ENCODE results near the gene MMP28.
A peak's percentile ranks its signal among the peaks of the same experiment; 100 is the strongest.

MMP28 gene, protein sequence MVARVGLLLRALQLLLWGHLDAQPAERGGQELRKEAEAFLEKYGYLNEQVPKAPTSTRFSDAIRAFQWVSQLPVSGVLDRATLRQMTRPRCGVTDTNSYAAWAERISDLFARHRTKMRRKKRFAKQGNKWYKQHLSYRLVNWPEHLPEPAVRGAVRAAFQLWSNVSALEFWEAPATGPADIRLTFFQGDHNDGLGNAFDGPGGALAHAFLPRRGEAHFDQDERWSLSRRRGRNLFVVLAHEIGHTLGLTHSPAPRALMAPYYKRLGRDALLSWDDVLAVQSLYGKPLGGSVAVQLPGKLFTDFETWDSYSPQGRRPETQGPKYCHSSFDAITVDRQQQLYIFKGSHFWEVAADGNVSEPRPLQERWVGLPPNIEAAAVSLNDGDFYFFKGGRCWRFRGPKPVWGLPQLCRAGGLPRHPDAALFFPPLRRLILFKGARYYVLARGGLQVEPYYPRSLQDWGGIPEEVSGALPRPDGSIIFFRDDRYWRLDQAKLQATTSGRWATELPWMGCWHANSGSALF

DNA sequence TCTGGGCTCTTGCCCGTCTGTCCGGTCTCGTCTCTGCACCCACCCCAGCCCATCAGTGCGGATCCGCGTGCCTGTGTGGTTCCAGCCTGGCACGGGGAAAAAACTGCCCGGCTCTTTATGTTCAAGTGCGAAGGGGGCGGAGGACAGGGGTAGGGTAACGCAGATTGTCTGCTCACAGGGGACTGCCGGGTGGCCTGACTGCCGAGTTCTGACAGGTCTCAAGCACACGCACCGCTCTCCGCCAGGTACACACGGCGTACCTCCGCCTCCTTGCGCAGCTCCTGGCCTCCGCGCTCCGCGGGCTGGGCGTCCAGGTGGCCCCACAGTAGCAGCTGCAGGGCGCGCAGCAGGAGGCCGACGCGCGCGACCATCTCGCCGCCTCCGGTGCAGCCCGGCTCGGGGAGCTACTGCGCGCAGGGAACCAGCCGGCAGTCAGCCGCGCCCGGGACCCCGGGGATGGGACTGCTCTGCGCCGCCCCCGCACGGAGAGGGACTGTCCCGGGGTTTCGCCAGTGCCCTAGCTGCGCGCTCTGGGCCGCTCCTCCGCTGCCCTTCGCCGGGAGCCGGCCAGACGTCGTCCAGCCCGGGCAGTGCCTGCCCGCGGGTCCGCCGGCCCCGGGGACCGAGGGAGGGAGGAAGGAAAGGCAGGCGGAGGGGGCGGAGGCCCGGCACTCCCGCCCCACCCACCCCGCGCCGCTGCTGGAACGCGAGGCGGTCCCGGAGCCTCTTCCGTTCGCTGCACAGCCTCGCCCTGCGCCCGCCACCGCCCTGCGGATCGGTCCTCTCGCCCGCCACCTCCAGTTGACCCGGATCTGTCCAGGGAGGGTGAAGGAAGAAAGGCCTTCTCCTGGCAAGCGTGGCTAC, at the start of gene MMP28:
MMP28 (minus strand) TSS at position 635 of the 864 bp plus-strand sequence; CDS start at position 371, 264 bp downstream.
- DNase-seq, result peak; percentile 41

DNA sequence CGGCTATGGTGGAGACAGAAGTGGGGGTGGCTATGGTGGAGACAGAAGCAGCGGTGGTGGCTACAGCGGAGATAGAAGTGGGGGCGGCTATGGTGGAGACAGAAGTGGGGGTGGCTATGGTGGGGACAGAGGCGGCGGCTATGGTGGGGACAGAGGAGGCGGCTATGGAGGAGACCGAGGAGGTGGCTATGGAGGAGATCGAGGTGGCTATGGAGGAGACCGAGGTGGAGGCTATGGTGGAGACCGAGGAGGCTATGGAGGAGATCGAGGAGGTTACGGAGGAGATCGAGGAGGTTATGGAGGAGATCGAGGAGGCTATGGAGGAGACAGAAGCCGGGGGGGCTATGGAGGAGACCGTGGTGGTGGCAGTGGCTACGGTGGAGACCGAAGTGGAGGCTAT, 49.1 kb upstream of the MMP28 start:
- DNase-seq, result no peak

DNA sequence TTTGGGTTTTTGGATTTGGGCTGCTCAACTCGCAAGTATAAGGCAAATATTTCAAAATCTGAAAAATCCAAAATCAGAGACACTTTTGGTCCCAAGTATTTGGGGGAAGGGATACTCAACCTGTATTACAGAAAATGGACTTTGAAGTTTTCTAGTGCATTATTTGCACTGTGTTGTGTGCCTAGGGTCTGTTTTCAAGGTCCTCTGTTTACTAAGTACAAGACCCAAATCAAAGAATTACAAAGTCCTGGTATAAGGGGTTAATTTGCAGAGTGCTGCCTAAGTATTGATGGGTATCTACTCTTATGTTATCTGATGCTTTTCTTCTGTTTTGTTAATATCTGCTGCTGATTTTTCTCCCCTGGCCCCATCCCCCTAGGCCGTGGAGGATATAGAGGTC, 48.3 kb upstream of the MMP28 start:
- no peak for DNase-seq

DNA sequence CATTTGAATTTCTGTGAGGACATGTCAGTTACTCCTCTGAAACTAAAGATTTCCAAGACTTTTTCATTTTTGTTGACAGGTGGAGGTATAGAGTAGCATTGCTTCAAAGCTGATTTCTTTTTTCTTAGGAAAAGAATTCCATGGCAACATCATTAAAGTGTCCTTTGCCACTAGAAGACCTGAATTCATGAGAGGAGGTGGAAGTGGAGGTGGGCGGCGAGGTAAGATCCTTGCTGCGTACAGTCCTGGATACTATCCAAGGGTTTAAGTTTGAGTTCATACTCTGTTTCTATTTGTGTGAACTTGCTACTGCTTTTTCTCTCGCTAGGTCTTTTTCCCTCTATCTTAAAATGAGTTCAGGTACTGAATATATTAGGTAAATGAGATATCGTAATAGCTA, 46.8 kb upstream of the MMP28 start:
- no peak for DNase-seq

DNA sequence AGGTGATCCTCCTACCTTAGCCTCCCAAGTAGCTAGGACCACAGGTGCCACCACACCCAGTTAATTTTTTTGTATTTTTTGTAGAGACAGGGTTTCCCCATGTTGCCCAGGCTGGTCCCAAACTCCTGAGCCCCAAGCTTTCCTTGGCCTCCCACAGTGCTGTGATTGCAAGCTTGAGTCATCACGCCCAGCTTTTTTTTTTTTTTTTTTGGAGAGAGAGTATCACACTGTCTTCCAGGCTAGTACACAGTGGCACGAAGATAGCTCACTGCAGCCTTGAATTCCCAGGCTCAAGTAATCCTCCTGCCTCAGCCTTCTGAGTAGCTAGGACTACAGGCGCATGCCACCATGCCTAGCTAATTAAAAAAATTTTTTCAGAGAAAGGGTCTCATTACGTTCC, 46.1 kb upstream of the MMP28 start:
- no peak for DNase-seq

DNA sequence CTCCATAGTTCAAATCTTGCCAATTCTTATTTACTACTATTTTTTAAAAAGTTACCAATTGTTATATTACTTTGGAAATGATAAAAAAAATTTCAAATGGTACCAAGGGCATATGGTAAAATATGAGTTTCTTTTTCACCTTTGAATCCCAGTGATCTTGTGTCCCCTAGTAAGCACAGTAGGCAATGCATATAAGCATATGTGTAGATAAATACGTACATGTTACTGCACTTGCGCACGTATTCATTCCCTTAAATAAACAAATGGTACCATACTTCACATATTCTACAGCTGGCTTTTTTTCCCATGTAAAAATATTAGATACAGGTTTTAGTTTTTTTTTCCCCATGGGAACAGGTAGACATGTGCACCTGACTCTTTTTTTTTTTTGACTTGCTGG, 45.7 kb upstream of the MMP28 start:
- no peak for DNase-seq

DNA sequence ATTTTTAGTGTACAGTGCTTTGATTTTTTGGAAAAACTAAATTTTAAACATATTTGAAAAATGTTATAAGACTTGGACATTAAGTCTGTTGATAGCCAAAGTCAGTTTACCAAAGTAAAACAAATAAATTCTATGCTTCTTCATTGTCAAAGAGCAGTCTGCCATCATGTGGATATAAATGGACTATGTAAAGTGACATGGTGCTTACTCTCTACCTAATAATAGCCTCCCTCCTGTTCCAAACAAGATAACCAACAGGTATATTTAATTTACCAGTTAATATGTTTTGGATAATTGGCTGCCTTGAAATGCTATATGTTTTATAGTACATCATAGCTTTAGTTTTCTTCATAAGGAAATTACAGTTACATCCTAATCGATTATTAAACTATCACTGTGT, 29.8 kb upstream of the MMP28 start:
- no peak for DNase-seq

DNA sequence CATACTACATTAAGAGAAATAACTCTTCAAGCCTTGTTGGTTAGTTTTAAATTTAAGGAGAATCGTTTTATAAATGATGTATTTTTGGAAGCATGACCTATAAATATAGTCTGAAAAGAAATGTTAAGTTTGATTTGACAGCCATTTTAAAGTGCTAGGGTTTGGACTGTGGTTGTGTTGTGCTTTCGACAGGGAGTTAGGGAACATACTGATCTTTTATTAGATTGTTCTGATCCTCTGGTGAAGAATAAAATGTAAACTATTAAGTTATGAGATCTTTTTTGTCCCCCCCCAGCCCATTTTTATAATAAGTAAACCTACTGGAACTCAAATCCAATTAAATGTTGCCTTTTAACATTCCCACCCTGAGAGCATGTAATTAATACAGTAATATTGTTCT, 25.9 kb upstream of the MMP28 start:
- no peak for DNase-seq

DNA sequence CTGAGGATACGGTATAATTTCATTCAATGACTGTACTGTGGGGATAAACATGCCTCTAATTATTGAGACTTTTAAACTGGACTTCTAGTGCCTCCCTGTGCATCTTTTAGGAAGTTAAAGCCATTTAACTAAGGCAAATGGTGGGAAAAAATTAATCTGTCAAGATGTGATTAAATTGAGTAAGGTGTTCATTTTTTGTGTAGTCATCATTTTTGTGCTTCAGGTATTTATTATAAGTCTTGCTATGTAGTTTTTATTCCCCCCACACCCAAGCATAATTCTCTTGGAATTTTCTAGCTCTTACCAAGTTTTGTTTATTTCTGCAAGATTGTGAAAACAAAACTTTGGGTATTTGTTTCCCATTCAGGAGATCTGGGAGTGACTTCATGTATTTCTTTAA, 24.0 kb upstream of the MMP28 start:
- no peak for DNase-seq

DNA sequence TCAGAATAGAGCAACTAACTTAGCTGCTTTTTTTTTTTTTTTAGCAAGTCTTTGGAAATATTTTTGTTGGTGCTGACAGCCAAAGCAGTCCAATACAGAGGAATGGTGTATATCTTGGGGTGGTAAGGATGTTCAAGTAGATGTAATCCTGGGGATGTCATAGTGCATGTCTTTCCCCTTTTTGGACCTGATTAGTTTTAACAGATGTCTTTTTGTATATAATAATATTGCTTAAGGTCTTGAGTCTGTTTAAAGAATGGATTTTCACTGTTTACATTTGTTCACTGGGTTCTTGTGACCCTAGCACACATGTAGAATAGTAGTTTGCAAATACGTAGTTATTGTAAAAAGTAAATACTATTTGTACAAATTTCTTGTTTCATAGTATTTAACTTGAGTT, 21.8 kb upstream of the MMP28 start:
- no peak for DNase-seq

DNA sequence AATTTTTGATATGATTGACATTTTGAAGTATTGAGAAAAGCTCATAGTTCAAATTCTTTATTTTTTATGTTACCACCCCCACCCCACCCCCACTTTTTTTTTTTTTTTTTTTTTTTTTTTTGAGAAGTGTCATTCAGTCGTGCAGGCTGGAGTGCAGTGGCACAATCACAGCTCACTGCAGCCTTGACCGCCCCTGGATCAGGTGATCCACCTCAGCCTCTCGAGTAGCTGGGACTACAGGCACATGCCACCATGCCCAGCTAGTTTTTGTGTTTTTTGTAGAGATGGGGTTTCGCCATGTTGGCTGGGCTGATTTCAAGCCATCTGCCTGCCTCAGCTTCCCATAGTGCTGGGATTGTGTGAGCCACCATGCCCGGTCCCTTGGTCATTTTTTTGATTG, 21.3 kb upstream of the MMP28 start:
- no peak for DNase-seq

DNA sequence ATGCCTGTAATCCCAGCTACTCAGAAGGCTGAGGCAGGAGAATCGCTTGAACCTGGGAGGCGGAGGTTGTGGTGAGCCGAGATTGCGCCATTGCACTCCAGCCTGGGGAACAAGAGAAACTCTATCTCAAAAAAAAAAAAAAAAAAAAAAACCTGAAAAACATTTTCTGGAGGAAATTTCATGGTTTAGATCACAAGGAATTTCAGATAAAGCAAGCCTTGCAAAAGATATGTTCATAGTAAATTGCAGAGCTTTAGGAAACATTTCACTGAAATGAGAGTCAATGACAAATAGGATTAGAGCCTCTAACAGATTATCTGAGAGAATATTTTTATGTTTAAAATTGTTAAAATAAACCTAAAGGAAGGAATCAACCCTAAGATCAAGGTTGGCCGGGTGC, 17.0 kb upstream of the MMP28 start:
- DNase-seq, result no peak

DNA sequence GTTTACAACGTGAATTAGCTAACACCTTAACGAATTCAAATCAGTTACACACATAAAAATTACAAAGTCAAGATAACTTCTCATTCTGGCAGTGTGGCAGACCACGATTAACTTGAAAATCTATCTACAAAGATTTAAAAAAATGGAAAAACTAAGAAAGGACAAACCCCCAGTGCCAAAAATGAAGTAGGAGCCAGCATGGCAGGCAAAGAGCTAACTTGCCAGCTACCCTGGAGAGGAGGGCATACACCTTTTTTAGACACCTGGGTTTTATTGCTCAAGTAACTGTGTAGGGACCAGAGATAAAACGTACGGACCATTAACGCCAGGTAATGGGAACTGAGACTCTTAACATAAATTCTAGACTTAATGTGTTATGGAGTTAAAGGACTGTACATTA, 16.3 kb upstream of the MMP28 start:
- DNase-seq, result no peak

DNA sequence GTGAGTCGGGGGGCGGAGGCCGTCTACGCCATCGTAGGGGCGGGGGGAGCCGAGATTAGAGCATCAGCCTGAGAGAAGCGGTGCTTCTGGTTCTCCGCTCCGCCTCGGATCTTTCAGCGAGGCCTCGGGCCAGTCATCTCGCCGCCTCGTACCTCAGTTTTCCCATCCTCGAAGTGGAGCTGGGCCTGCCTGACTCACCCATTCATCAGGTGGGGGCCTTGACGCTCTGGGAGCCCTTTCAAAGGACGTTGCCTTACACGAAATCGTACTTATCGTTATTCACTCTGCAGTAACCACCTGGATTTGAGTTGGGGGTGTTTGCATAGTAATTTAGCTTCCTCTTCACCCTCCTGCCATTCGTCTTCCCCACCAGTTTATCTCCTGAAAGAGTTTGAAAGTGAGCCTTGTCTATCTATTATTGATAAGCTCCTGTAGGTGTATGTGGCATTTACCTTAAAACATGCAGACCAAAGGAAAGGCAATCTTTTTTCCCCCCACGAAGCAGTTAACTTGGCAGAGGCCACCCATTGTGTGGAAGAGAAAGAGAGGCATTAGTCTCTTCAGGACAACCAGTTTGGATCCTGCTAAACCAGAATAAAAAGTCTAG, 14.5 kb upstream of the MMP28 start:
- DNase-seq, result no peak

DNA sequence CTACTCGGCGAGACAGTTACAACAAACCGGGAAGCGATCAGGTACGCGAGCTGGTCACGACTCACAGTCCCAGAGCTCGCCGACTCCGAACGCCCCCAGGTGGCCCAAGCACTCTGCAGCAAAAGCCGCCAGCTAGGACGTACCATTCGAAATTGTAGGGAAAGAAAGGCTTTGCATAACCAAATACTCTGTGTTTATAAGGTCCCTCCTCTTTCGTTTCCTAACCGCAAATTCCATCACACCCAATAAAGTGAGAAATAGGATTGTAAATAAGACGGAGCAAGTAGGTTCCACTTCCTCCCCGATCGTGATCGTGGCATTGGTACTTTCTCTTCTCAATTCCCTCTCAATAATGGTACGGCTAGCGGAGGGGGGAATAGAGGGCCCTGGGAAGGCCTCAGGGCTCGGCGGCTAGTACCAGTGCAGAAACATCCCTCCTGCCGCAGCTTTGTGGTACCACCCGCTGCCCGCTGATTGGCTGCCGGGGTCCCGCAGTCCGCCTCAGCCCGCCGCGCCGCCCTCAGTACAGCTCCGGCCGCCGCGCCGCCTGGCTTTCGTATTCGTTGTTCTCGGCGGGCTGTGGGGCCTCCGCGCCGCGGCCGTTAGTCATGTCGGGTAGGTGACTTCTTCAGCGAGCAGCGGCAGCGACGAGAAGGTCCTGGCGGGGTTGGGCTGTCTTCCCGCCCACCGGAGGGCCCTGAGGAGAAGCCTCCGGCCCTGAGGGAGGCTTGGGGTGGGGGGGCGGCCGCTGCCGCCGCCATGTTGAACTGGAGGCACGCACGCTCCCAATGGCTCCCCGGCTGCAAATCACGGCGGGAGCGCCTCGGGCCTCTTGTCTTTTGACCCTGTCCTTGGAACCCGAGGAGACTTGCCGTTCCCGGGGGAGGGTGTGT, 13.8 kb upstream of the MMP28 start, which contains the start of gene TAF15:
TAF15 (plus strand) TSS at position 523 of the 893 bp plus-strand sequence; CDS start at position 609, 86 bp downstream.
- peak; percentile 98 for DNase-seq

DNA sequence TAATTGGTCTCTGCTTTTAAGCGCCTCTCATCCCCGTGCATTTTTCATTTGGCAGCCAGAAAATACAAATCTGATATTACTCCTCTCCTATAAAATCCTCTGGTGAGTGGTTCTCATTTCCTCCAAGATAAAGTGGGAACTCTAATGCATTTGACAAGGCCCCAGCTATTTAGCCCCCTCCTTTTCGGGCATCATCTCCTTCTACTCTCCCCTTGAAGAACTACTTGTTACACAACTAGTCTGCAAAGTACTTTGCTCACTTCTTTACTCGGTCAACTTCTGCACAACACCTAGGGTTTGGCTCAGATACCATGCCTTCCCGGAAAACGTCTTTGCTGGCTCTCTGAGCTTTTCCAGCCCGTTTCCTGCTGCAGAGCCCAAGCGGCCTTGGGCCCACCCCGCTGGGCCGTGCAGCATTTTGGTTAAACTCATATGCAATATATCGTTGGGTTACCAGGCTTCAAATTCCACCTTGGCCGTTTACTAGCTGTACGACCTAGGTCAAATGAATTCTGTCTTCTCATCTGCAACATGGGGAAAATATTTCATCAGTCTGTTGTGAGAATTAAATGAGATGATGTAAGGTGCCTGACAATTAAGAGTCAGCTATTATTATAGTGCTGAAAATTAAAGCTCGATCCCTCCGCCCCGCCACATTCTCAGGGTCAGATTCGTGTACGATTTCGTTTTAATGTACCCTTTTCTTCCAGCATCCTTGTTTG, 13.0 kb upstream of the MMP28 start:
- DNase-seq, result no peak

DNA sequence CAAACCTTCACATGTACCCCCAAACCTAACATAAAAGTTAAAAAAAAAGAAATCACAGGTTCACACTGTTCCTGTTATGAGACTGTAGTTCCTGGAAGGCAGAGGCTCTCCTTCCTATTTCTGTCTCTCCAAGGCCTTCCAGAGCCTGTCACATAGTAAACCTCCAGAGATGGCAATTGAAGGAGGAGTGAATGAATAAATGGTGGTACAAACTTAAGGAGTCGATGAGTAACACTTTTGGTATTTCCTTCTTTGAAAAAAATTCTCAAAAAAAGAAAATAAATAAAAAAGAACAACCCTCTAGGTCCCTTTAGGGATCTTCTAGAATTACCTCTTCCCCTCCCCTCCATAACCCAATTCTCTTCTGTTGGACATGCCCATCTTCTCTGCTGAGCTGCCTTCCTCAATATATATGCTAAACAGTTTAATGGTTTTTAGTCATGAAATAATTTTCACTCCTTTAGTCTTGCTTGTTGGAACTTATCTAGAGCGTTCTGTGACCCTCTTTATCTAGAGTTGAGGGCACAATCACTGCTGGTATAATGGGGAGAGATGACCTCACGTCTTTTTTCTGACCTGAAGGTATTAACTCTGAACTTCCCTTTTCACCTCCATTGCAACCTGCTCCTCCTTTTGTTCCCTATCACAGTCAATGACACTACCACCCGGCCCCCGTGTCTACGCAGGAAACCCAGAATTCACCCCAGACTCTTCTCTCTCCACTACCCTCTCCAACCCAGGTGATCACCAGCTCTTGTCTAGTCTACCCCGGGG, 12.1 kb upstream of the MMP28 start:
- DNase-seq, result no peak

DNA sequence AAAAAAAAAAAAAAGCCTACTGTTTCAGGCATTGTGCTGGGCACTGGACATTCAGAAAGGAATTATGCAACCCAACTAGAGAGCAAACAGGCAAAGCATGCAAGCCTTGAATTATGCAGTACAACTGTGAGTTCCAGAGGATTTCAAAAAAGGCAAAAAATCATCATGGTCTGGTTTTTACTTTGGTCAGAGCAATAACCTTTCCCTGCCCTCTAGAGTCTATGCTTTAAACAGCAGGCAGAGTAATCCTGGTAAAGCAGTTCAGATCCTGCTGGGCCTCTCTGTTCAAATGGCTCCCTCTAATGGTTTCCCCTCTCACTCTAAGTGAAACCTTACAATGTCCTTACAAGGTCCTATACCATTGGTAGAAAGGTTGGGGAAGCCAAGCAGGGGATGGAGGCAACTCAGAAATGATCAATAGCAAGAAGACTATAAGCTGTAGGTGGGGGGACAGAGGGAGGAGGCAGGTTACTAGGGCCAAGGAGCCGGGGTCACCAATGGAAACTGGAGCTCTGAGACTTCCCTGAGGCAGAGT, 9.3 kb upstream of the MMP28 start:
- DNase-seq, result peak; percentile 85

DNA sequence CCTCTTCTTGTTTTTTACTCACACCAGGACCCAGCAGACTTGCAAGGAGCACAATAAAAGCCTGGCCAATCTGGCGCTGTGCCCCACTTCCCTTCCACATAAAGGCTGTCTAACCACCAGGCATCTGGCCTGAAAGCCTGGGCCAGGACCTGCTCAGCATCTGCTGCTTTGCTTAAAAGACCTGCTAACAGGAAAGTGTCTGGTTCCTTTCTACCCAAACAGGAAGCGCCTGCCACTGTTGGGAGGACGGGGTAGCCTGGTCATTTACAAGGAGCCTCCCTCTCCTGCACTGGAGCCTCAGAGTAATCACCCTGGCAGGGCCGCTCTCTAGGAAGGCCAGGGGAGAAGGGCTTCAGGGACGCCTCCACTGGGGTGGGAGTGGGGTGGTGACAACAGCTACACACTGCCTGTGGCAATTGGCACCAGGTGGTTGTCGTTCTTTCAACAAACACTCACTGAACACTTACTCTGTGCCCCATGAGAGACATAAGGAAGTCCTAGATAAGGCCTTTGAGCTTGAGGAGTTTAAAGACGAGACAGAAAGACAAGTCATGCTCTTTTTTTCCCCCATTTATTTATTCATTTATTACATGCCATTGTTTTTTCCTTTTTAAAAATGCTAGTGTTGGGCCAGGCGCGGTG, 6.3 kb upstream of the MMP28 start:
- no peak for DNase-seq

DNA sequence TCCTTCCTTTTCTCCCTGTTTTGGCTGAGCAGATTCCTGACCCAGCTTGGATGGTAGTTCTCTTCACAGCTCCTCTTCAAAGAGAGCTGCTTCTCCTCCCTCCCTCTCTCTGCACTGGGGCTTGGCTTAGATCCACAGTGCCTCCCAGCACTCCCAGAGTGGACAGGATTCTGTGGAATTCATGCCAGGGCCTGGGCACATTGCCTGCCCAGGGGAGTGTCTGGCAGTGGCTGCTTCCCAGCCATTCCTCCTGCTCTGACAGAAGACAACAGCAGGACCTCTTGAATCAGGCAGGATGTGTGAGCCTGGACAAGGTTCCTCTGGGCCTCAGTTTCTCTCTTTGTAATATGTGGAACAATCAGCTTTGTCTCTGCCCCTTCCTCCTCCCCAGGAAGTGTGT, 4.5 kb upstream of the MMP28 start:
- DNase-seq, result no peak

Measured in activated CD4-positive, alpha-beta T cell treated with anti-CD3 and anti-CD28 coated beads, Interleukin-2, Interleukin-6, amounts not matched to agents 100 ng/mL and 50 ng/mL, durations not matched to agents 16 hours and 8 hours (primary cell).